DOHH2 (cell line): ENCODE results near the gene PRDM16.

Experiments
- H3F3A ChIP-seq: fragments of 200-600 bp; sonication (generic), shearing (Covaris generic); 2 replicates; pipeline ENCODE4 v1.6.0; 2016; ENCODE audit warnings: antibody characterized with exemption, mild to moderate bottlenecking; ENCODE audit not compliant: control insufficient read depth, insufficient read depth
- H3K27ac ChIP-seq: fragments of 200-600 bp; sonication (generic); 2 replicates; pipeline ENCODE4 v1.5.1; 2014; ENCODE audit warnings: low read depth, mild to moderate bottlenecking, low read length, moderate library complexity
- H3K27me3 ChIP-seq: fragments of 200-600 bp; sonication (generic); 2 replicates; pipeline ENCODE4 v1.6.1; 2014; ENCODE audit warnings: mild to moderate bottlenecking, low read length, mixed read lengths; ENCODE audit not compliant: control insufficient read depth
- H3K36me3 ChIP-seq: fragments of 200-600 bp; sonication (generic); 2 replicates; pipeline ENCODE4 v1.6.1; 2014; ENCODE audit warnings: mild to moderate bottlenecking, low read length, moderate library complexity, mixed read lengths; ENCODE audit not compliant: control insufficient read depth
- H3K4me1 ChIP-seq: fragments of 200-600 bp; sonication (generic); 2 replicates; pipeline ENCODE4 v1.6.1; 2014; ENCODE audit warnings: mild to moderate bottlenecking, low read length, mixed read lengths; ENCODE audit not compliant: control insufficient read depth
- H3K4me2 ChIP-seq: fragments of 200-600 bp; sonication (generic); 2 replicates; pipeline ENCODE4 v1.6.0; 2014; ENCODE audit warnings: mild to moderate bottlenecking, low read length, moderate library complexity
- H3K4me3 ChIP-seq: fragments of 200-600 bp; sonication (generic); 2 replicates; pipeline ENCODE4 v1.5.1; 2014; ENCODE audit warnings: mild to moderate bottlenecking, low read length, mixed read lengths
- H3K79me2 ChIP-seq: fragments of 200-600 bp; sonication (generic); 2 replicates; pipeline ENCODE4 v1.6.1; 2014; ENCODE audit warnings: mild to moderate bottlenecking, low read length, mixed read lengths; ENCODE audit not compliant: control insufficient read depth
- H3K9me2 ChIP-seq: fragments of 200-600 bp; sonication (generic); replicated peaks from 2 replicates; pipeline ENCODE4 v1.6.1; 2014; ENCODE audit warnings: mild to moderate bottlenecking, low read length, mixed read lengths; ENCODE audit not compliant: control insufficient read depth
- H3K9me3 ChIP-seq: fragments of 200-600 bp; sonication (generic); 2 replicates; pipeline ENCODE4 v1.6.1; 2014; ENCODE audit warnings: antibody characterized with exemption, low read length, mixed read lengths; ENCODE audit not compliant: control insufficient read depth, insufficient read depth
- H4K20me1 ChIP-seq: fragments of 200-600 bp; sonication (generic); 2 replicates; pipeline ENCODE4 v1.6.0; 2014; ENCODE audit warnings: low read depth, mild to moderate bottlenecking, antibody characterized with exemption, low read length, moderate library complexity; ENCODE audit not compliant: control insufficient read depth, insufficient read depth
- CTCF ChIP-seq: fragments of 200-600 bp; sonication (generic); IDR thresholded peaks from one replicate; pipeline ENCODE4 v1.5.1; 2014; ENCODE audit warnings: antibody characterized with exemption, mild to moderate bottlenecking, low read depth, low read length; ENCODE audit not compliant: poor library complexity, severe bottlenecking
- EZH2phosphoT487 ChIP-seq: fragments of 200-600 bp; sonication (generic); IDR thresholded peaks from 2 replicates; pipeline ENCODE4 v1.6.1; 2017; ENCODE audit warnings: borderline replicate concordance, mild to moderate bottlenecking, antibody characterized with exemption, low read length, moderate library complexity, mixed read lengths

PRDM16 gene

GRCh38 chr1:3345792-3346191, 276.8 kb downstream of the PRDM16 start:
- H3K9me2 ChIP-seq: no peaks in the 10 kb centered on the region
- H3K4me2 ChIP-seq: no peak overlapping the region
- no peaks in the 10 kb centered on the region for H3K4me1 ChIP-seq
- H4K20me1 ChIP-seq: no peaks in the 10 kb centered on the region
- H3K9me3 ChIP-seq: no peaks in the 10 kb centered on the region; the same call in 1 of the 2 replicates
- H3K27ac ChIP-seq: no peak overlapping the region
- H3K4me3 ChIP-seq: no peak overlapping the region
- H3K79me2 ChIP-seq: no peaks in the 10 kb centered on the region
- H3K27me3 ChIP-seq: no peaks in the 10 kb centered on the region
- H3K36me3 ChIP-seq: no peaks in the 10 kb centered on the region
- H3F3A ChIP-seq: no peaks in the 10 kb centered on the region
- TF ChIP-seq EZH2phosphoT487 (no peak), CTCF (no peak)

GRCh38 chr1:3346478-3346877, 277.5 kb downstream of the PRDM16 start:
- H3K27me3 ChIP-seq: no peaks in the 10 kb centered on the region
- no peaks in the 10 kb centered on the region for H3K9me2 ChIP-seq
- H3K4me3 ChIP-seq: no peak overlapping the region
- H3K4me2 ChIP-seq: no peak overlapping the region
- no peaks in the 10 kb centered on the region; the same call in 1 of the 2 replicates for H3K9me3 ChIP-seq
- no peaks in the 10 kb centered on the region for H3K79me2 ChIP-seq
- H3F3A ChIP-seq: no peaks in the 10 kb centered on the region
- H3K27ac ChIP-seq: no peak overlapping the region
- no peak for TF ChIP-seq EZH2phosphoT487
- no peak for TF ChIP-seq CTCF
- H4K20me1 ChIP-seq: no peaks in the 10 kb centered on the region
- H3K4me1 ChIP-seq: no peaks in the 10 kb centered on the region
- no peaks in the 10 kb centered on the region for H3K36me3 ChIP-seq

DNA sequence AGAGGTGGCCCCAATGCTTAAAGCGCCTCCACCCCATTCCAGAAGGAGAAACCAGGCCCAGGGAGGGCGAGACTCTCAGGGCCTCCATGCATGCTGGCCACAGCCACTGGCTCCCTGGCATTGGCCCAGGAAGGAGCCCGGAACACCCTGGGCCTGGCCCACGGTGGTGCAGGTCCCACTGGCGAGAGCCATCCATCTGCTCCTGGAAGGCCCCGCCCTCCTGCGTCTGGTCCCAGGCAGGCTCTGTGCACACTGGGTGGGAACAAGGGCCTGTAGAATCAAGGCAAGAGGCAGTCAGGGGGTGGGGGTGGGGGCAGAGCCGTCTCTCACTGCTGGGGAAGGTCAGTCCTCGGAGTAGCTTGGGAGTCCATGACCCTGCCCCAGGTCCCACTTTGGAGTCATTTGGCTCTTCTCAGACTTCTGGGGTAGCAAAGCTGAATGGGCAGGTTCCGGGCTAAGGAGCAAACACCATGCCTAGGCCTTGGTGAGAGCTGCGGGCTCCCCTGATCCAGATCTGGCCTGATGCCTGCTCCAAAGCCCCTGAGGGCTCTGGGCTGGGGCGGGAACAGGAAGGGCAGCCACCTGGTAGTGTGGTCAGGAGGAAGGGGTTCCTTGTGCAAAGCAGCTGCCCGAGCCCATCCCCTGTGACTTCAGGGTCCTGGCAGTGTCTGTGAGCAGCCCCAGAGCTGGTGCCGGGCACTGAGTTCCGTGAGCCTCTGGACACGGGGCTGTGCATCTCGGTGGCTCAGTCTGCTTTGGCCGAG, 278.4 kb downstream of the PRDM16 start:
- no peaks in the 10 kb centered on the region; the same call in 1 of the 2 replicates for H3K9me3 ChIP-seq
- no peak overlapping the region for H3K27ac ChIP-seq
- TF ChIP-seq CTCF (no peak), EZH2phosphoT487 (no peak)
- no peaks in the 10 kb centered on the region for H3F3A ChIP-seq
- H3K4me3 ChIP-seq: no peak overlapping the region
- H3K36me3 ChIP-seq: no peaks in the 10 kb centered on the region
- no peaks in the 10 kb centered on the region for H3K9me2 ChIP-seq
- no peaks in the 10 kb centered on the region for H3K27me3 ChIP-seq
- H3K4me1 ChIP-seq: no peaks in the 10 kb centered on the region
- no peaks in the 10 kb centered on the region for H3K79me2 ChIP-seq
- H3K4me2 ChIP-seq: no peak overlapping the region
- no peaks in the 10 kb centered on the region for H4K20me1 ChIP-seq
